ENCODE results near the gene SETBP1.

SETBP1 gene

GRCh38 chr18:44988821-44989587 is 308.3 kb downstream of the SETBP1 start:
- TF ChIP-seq CTCF (conservative IDR thresholded peaks at IDR 0.05; ENCODE audit: low read depth, low read length), result no peak
- DNase-seq (ENCODE audit: low read depth), result no peak
- H3K4me3 ChIP-seq (ENCODE audit: low read length), result no peak overlapping the region

GRCh38 chr18:44996261-44996660 is 315.6 kb downstream of the SETBP1 start:
- no peak overlapping the region for H3K4me3 ChIP-seq (ENCODE audit: low read length)
- no peak for TF ChIP-seq CTCF (conservative IDR thresholded peaks at IDR 0.05; ENCODE audit: low read depth, low read length)
- DNase-seq (ENCODE audit: low read depth), result no peak

GRCh38 chr18:44997174-44997573 is 316.5 kb downstream of the SETBP1 start:
- no peak for DNase-seq (ENCODE audit: low read depth)
- H3K4me3 ChIP-seq (ENCODE audit: low read length), result no peak overlapping the region
- TF ChIP-seq CTCF (conservative IDR thresholded peaks at IDR 0.05; ENCODE audit: low read depth, low read length), result no peak

- TF ChIP-seq CTCF (conservative IDR thresholded peaks at IDR 0.05; ENCODE audit: low read depth, low read length), result no peak
- no peak overlapping the region for H3K4me3 ChIP-seq (ENCODE audit: low read length)
- no peak for DNase-seq (ENCODE audit: low read depth)
These were observed 317.7 kb downstream of the SETBP1 start for GRCh38 chr18:44998360-44998759.

- no peak overlapping the region for H3K4me3 ChIP-seq (ENCODE audit: low read length)
- DNase-seq (ENCODE audit: low read depth), result no peak
- TF ChIP-seq CTCF (conservative IDR thresholded peaks at IDR 0.05; ENCODE audit: low read depth, low read length), result no peak
These were observed 323.9 kb downstream of the SETBP1 start for GRCh38 chr18:45004546-45005080.

- TF ChIP-seq CTCF (conservative IDR thresholded peaks at IDR 0.05; ENCODE audit: low read depth, low read length), result no peak
- H3K4me3 ChIP-seq (ENCODE audit: low read length), result no peak overlapping the region
- no peak for DNase-seq (ENCODE audit: low read depth)
These were observed 326.2 kb downstream of the SETBP1 start for GRCh38 chr18:45006934-45007333.

GRCh38 chr18:45007531-45007930 is 326.8 kb downstream of the SETBP1 start:
- no peak for DNase-seq (ENCODE audit: low read depth)
- no peak for TF ChIP-seq CTCF (conservative IDR thresholded peaks at IDR 0.05; ENCODE audit: low read depth, low read length)
- H3K4me3 ChIP-seq (ENCODE audit: low read length), result no peak overlapping the region

Data from retinal pigment epithelial cell (primary cell).